ENCODE measurements around the gene SIMC1. TPM values are rescaled to one million over a fixed set of nuclear protein-coding genes. Genes with fewer than 3 reads are reported as not detected.

SIMC1 gene
- total RNA-seq, 1 donor from 2014 or later = 4.7 TPM

GRCh38 chr5:176366232-176366894, 128.1 kb downstream of the SIMC1 start:
- peak overlapping the region; percentile 85 for H3K27ac ChIP-seq (replicated peaks)
- peak overlapping the region; percentile 90 for H3K4me3 ChIP-seq
- H3K9me3 ChIP-seq (replicated peaks) = no peaks in the 10 kb centered on the region
- intact Hi-C loops (cut with micrococcal nuclease) = no loop called here
- no peak for TF ChIP-seq CTCF (IDR thresholded peaks at IDR 0.05; ENCODE audit: borderline replicate concordance)
- no peaks in the 10 kb centered on the region for H3K27me3 ChIP-seq (ENCODE audit: low read depth)
- peaks cover 25% of the 10 kb centered on the region for H3K36me3 ChIP-seq
- DNase-seq = no peak
- H3K4me1 ChIP-seq = peaks cover 47% of the 10 kb centered on the region

- Histone ChIP-seq H3K27ac (replicated peaks) (no peak overlapping the region), H3K36me3 (peaks cover 28% of the 10 kb centered on the region), H3K4me1 (peaks cover 61% of the 10 kb centered on the region), H3K27me3 (ENCODE audit: low read depth) (no peaks in the 10 kb centered on the region), H3K9me3 (replicated peaks) (no peaks in the 10 kb centered on the region), H3K4me3 (no peak overlapping the region)
- intact Hi-C loops (cut with micrococcal nuclease) = no loop called here
- no peak for DNase-seq
- no peak for TF ChIP-seq CTCF (IDR thresholded peaks at IDR 0.05; ENCODE audit: borderline replicate concordance)
These were observed 130.5 kb downstream of the SIMC1 start for GRCh38 chr5:176368726-176369125.

GRCh38 chr5:176369934-176370711, 131.9 kb downstream of the SIMC1 start:
- no peak for DNase-seq
- peaks cover 64% of the 10 kb centered on the region for H3K4me1 ChIP-seq
- intact Hi-C loops (cut with micrococcal nuclease) = no loop called here
- H3K27ac ChIP-seq (replicated peaks) = peak overlapping the region; percentile 72
- no peak for TF ChIP-seq CTCF (IDR thresholded peaks at IDR 0.05; ENCODE audit: borderline replicate concordance)
- peaks cover 28% of the 10 kb centered on the region for H3K36me3 ChIP-seq
- H3K27me3 ChIP-seq (ENCODE audit: low read depth) = no peaks in the 10 kb centered on the region
- H3K9me3 ChIP-seq (replicated peaks) = no peaks in the 10 kb centered on the region
- no peak overlapping the region for H3K4me3 ChIP-seq

- TF ChIP-seq CTCF (IDR thresholded peaks at IDR 0.05; ENCODE audit: borderline replicate concordance) = no peak
- H3K27ac ChIP-seq (replicated peaks) = peak overlapping the region; percentile 72
- H3K4me1 ChIP-seq = peaks cover 48% of the 10 kb centered on the region
- peaks cover 28% of the 10 kb centered on the region for H3K36me3 ChIP-seq
- H3K9me3 ChIP-seq (replicated peaks) = no peaks in the 10 kb centered on the region
- intact Hi-C loops (cut with micrococcal nuclease) = no loop called here
- no peak for DNase-seq
- H3K4me3 ChIP-seq = no peak overlapping the region
- H3K27me3 ChIP-seq (ENCODE audit: low read depth) = no peaks in the 10 kb centered on the region
These were observed 133.7 kb downstream of the SIMC1 start for GRCh38 chr5:176371621-176372539.

- Histone ChIP-seq H3K4me1 (peaks cover 48% of the 10 kb centered on the region), H3K4me3 (no peak overlapping the region), H3K9me3 (replicated peaks) (no peaks in the 10 kb centered on the region), H3K27me3 (ENCODE audit: low read depth) (no peaks in the 10 kb centered on the region), H3K36me3 (peaks cover 16% of the 10 kb centered on the region), H3K27ac (replicated peaks) (peak overlapping the region; percentile 72)
- intact Hi-C loops (cut with micrococcal nuclease) = no loop called here
- DNase-seq = peak; percentile 38
- no peak for TF ChIP-seq CTCF (IDR thresholded peaks at IDR 0.05; ENCODE audit: borderline replicate concordance)
These were observed 135.0 kb downstream of the SIMC1 start for GRCh38 chr5:176373100-176373818.

Measured in left ventricle myocardium inferior (tissue), 1 donor.